Measurements from ENCODE around the gene C19orf25. TPM values are rescaled to one million over a fixed set of nuclear protein-coding genes. Genes with fewer than 3 reads are reported as not detected.
"Not testable (repeated sequence)": the region's sequence is repeated elsewhere in the genome, so short reads cannot be mapped to it uniquely, and the experiment has no call there.

The C19orf25 gene
- total RNA-seq, 1 donor from 2014 or later: 43.1 TPM

- intact Hi-C loops (cut with micrococcal nuclease): no loop called here
Observed at GRCh38 chr19:1482361-1483130, 3.5 kb upstream of the C19orf25 start.

- intact Hi-C loops (cut with micrococcal nuclease): no loop called here
Observed at GRCh38 chr19:1481893-1482360, 2.9 kb upstream of the C19orf25 start.

- intact Hi-C loops (cut with micrococcal nuclease): no loop called here
Observed at GRCh38 chr19:1481224-1481892, 2.3 kb upstream of the C19orf25 start.

- intact Hi-C loops (cut with micrococcal nuclease): not testable (repeated sequence)
Observed at GRCh38 chr19:1477056-1477455, 2.0 kb downstream of the C19orf25 start.

- intact Hi-C loops (cut with micrococcal nuclease): no loop called here
Observed at GRCh38 chr19:1475751-1476437, 3.1 kb downstream of the C19orf25 start.

GRCh38 chr19:1474765-1475351 lies 4.2 kb downstream of the C19orf25 start:
- intact Hi-C loops (cut with micrococcal nuclease): no loop called here

GRCh38 chr19:1474011-1474764 lies 4.8 kb downstream of the C19orf25 start:
- intact Hi-C loops (cut with micrococcal nuclease): no loop called here

- intact Hi-C loops (cut with micrococcal nuclease): no loop called here
Observed at GRCh38 chr19:1473085-1473851, 5.7 kb downstream of the C19orf25 start.

GRCh38 chr19:1472231-1473084 lies 6.6 kb downstream of the C19orf25 start:
- intact Hi-C loops (cut with micrococcal nuclease): no loop called here

- intact Hi-C loops (cut with micrococcal nuclease): loop anchor here (2.0 kb wide), 1 partner anchor 33 kb away; the partner anchor contains the start of gene RPS15
Observed at GRCh38 chr19:1471515-1472160, 7.4 kb downstream of the C19orf25 start.

GRCh38 chr19:1471010-1471514 lies 8.0 kb downstream of the C19orf25 start:
- intact Hi-C loops (cut with micrococcal nuclease): loop anchor here (2.0 kb wide), 1 partner anchor 32 kb away; the partner anchor contains the start of gene RPS15

GRCh38 chr19:1470305-1471009 lies 8.6 kb downstream of the C19orf25 start:
- intact Hi-C loops (cut with micrococcal nuclease): loop anchor here (2.0 kb wide), 1 partner anchor 32 kb away; the partner anchor contains the start of gene RPS15

GRCh38 chr19:1470055-1470304 lies 9.0 kb downstream of the C19orf25 start:
- intact Hi-C loops (cut with micrococcal nuclease): loop anchor here (2.0 kb wide), 1 partner anchor 31 kb away; the partner anchor contains the start of gene RPS15

- intact Hi-C loops (cut with micrococcal nuclease): loop anchor here (2.0 kb wide), 2 partner anchors 31 to 291 kb away; partner anchors contain the start of gene RPS15
Observed at GRCh38 chr19:1469255-1470054, 9.6 kb downstream of the C19orf25 start.

- intact Hi-C loops (cut with micrococcal nuclease): loop anchor here (2.0 kb wide), 1 partner anchor 292 kb away; no protein-coding TSS in a partner anchor
Observed at GRCh38 chr19:1468821-1469254, 10.2 kb downstream of the C19orf25 start.

- intact Hi-C loops (cut with micrococcal nuclease): loop anchor here (2.0 kb wide), 1 partner anchor 292 kb away; no protein-coding TSS in a partner anchor
Observed at GRCh38 chr19:1468274-1468820, 10.7 kb downstream of the C19orf25 start.
